ENCODE data around the gene DIAPH2. TPM values are rescaled to one million over a fixed set of nuclear protein-coding genes. Genes with fewer than 3 reads are reported as not detected.

The DIAPH2 gene
- 13.9 and 16.2 TPM in 2 replicates for total RNA-seq (2014; rRNA removed; shearing (Covaris generic))
- 50.9 and 56.6 TPM in 2 replicates for polyA plus RNA-seq (2016; fragmentation: Nextera tagmentation; extraction: Ambion mirVana)
- long read RNA-seq, partial matches to known transcripts, result 2 of 25 reads
- long read RNA-seq, other reads (novel, unspliced or antisense), result 23 of 25 reads

DNA sequence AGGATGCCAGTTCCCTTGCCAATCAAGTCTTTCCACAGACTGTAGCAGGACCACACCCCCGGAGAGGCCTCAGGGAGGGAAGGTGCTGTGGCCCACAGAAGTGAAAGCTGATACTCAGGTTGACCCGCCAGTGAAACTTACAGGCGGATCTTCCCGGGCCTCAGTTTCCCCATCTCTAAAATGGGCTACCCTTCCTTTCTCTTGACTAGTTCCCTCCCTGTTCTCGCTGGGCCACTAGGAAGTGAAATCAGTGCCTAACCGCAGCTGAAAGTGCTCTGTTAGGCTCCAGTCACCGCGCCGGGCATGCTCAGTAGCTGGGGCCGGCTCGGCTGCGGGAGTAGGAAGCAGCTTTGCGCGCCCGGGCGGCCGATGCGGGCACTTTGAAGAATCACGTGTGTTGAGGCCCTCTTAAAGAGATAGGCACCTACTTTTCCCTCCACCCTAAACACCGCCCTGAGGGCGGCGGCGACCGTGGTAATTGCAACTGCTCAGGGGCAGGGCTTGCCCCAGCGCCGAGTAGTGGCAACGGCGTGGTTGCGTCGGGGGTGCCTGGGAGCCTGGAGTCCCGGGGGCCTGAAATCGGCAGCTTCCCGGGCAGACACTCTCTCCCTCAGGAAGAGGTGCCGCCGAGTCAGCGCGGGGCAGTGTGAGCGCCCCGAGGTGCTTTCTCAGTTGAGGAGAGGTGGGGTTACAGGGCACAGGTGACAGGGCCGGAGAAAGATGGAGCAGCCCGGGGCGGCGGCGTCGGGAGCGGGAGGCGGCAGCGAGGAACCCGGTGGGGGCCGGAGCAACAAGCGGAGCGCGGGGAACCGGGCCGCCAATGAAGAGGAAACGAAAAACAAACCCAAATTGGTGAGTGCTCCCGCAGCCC, at the start of gene DIAPH2:
Gene DIAPH2 (plus strand): TSS at position 504 of the 871 bp plus-strand sequence.
- no peaks in the 10 kb centered on the region for H3K9me2 ChIP-seq (ENCODE audit: insufficient read depth)
- H3K79me2 ChIP-seq (replicated peaks; ENCODE audit: insufficient read depth), result no peaks in the 10 kb centered on the region; the same call in 1 of the 2 replicates
- no peak for TF ChIP-seq POLR2AphosphoS5 (IDR thresholded peaks at IDR 0.05; ENCODE audit: low read depth)
- TF ChIP-seq, protein P1, sequence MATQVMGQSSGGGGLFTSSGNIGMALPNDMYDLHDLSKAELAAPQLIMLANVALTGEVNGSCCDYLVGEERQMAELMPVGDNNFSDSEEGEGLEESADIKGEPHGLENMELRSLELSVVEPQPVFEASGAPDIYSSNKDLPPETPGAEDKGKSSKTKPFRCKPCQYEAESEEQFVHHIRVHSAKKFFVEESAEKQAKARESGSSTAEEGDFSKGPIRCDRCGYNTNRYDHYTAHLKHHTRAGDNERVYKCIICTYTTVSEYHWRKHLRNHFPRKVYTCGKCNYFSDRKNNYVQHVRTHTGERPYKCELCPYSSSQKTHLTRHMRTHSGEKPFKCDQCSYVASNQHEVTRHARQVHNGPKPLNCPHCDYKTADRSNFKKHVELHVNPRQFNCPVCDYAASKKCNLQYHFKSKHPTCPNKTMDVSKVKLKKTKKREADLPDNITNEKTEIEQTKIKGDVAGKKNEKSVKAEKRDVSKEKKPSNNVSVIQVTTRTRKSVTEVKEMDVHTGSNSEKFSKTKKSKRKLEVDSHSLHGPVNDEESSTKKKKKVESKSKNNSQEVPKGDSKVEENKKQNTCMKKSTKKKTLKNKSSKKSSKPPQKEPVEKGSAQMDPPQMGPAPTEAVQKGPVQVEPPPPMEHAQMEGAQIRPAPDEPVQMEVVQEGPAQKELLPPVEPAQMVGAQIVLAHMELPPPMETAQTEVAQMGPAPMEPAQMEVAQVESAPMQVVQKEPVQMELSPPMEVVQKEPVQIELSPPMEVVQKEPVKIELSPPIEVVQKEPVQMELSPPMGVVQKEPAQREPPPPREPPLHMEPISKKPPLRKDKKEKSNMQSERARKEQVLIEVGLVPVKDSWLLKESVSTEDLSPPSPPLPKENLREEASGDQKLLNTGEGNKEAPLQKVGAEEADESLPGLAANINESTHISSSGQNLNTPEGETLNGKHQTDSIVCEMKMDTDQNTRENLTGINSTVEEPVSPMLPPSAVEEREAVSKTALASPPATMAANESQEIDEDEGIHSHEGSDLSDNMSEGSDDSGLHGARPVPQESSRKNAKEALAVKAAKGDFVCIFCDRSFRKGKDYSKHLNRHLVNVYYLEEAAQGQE (IDR thresholded peaks at IDR 0.05; ENCODE audit: unreplicated experiment), result no peak
- no peak for TF ChIP-seq ZNF114 (CRISPR knock-in tag; IDR thresholded peaks at IDR 0.05)
- TF ChIP-seq ZNF331 (CRISPR knock-in tag; IDR thresholded peaks at IDR 0.05; ENCODE audit: low read depth), result no peak
- TF ChIP-seq, protein P2, sequence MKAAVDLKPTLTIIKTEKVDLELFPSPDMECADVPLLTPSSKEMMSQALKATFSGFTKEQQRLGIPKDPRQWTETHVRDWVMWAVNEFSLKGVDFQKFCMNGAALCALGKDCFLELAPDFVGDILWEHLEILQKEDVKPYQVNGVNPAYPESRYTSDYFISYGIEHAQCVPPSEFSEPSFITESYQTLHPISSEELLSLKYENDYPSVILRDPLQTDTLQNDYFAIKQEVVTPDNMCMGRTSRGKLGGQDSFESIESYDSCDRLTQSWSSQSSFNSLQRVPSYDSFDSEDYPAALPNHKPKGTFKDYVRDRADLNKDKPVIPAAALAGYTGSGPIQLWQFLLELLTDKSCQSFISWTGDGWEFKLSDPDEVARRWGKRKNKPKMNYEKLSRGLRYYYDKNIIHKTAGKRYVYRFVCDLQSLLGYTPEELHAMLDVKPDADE (IDR thresholded peaks at IDR 0.05), result no peak
- no peak for TF ChIP-seq EZH2phosphoT487 (IDR thresholded peaks at IDR 0.05; ENCODE audit: unreplicated experiment)
- TF ChIP-seq STAT1 (IDR thresholded peaks at IDR 0.05; ENCODE audit: unreplicated experiment), result no peak
- TF ChIP-seq, protein P3, sequence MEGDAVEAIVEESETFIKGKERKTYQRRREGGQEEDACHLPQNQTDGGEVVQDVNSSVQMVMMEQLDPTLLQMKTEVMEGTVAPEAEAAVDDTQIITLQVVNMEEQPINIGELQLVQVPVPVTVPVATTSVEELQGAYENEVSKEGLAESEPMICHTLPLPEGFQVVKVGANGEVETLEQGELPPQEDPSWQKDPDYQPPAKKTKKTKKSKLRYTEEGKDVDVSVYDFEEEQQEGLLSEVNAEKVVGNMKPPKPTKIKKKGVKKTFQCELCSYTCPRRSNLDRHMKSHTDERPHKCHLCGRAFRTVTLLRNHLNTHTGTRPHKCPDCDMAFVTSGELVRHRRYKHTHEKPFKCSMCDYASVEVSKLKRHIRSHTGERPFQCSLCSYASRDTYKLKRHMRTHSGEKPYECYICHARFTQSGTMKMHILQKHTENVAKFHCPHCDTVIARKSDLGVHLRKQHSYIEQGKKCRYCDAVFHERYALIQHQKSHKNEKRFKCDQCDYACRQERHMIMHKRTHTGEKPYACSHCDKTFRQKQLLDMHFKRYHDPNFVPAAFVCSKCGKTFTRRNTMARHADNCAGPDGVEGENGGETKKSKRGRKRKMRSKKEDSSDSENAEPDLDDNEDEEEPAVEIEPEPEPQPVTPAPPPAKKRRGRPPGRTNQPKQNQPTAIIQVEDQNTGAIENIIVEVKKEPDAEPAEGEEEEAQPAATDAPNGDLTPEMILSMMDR (conservative IDR thresholded peaks at IDR 0.05; ENCODE audit: low read depth in 2 of 2), result no peak
- TF ChIP-seq JUNB (IDR thresholded peaks at IDR 0.05; ENCODE audit: unreplicated experiment), result no peak
- TF ChIP-seq CREB1 (CRISPR knock-in tag; IDR thresholded peaks at IDR 0.05; ENCODE audit: low read depth), result no peak
- TF ChIP-seq EZH2 (IDR thresholded peaks at IDR 0.05; ENCODE audit: low read depth, unreplicated experiment), result no peak
- no peak for TF ChIP-seq NANOG (IDR thresholded peaks at IDR 0.05; ENCODE audit: borderline replicate concordance)
- TF ChIP-seq, protein P4, sequence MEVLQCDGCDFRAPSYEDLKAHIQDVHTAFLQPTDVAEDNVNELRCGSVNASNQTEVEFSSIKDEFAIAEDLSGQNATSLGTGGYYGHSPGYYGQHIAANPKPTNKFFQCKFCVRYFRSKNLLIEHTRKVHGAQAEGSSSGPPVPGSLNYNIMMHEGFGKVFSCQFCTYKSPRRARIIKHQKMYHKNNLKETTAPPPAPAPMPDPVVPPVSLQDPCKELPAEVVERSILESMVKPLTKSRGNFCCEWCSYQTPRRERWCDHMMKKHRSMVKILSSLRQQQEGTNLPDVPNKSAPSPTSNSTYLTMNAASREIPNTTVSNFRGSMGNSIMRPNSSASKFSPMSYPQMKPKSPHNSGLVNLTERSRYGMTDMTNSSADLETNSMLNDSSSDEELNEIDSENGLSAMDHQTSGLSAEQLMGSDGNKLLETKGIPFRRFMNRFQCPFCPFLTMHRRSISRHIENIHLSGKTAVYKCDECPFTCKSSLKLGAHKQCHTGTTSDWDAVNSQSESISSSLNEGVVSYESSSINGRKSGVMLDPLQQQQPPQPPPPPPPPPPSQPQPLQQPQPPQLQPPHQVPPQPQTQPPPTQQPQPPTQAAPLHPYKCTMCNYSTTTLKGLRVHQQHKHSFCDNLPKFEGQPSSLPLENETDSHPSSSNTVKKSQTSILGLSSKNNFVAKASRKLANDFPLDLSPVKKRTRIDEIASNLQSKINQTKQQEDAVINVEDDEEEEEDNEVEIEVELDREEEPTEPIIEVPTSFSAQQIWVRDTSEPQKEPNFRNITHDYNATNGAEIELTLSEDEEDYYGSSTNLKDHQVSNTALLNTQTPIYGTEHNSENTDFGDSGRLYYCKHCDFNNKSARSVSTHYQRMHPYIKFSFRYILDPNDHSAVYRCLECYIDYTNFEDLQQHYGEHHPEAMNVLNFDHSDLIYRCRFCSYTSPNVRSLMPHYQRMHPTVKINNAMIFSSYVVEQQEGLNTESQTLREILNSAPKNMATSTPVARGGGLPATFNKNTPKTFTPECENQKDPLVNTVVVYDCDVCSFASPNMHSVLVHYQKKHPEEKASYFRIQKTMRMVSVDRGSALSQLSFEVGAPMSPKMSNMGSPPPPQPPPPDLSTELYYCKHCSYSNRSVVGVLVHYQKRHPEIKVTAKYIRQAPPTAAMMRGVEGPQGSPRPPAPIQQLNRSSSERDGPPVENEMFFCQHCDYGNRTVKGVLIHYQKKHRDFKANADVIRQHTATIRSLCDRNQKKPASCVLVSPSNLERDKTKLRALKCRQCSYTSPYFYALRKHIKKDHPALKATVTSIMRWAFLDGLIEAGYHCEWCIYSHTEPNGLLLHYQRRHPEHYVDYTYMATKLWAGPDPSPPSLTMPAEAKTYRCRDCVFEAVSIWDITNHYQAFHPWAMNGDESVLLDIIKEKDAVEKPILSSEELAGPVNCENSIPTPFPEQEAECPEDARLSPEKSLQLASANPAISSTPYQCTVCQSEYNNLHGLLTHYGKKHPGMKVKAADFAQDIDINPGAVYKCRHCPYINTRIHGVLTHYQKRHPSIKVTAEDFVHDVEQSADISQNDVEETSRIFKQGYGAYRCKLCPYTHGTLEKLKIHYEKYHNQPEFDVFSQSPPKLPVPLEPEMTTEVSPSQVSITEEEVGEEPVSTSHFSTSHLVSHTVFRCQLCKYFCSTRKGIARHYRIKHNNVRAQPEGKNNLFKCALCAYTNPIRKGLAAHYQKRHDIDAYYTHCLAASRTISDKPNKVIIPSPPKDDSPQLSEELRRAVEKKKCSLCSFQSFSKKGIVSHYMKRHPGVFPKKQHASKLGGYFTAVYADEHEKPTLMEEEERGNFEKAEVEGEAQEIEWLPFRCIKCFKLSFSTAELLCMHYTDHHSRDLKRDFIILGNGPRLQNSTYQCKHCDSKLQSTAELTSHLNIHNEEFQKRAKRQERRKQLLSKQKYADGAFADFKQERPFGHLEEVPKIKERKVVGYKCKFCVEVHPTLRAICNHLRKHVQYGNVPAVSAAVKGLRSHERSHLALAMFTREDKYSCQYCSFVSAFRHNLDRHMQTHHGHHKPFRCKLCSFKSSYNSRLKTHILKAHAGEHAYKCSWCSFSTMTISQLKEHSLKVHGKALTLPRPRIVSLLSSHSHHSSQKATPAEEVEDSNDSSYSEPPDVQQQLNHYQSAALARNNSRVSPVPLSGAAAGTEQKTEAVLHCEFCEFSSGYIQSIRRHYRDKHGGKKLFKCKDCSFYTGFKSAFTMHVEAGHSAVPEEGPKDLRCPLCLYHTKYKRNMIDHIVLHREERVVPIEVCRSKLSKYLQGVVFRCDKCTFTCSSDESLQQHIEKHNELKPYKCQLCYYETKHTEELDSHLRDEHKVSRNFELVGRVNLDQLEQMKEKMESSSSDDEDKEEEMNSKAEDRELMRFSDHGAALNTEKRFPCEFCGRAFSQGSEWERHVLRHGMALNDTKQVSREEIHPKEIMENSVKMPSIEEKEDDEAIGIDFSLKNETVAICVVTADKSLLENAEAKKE (CRISPR knock-in tag; IDR thresholded peaks at IDR 0.05), result no peak
- H3K27me3 ChIP-seq (ENCODE audit: insufficient read depth), result no peaks in the 10 kb centered on the region
- H3K9me3 Mint-ChIP-seq, result no peaks in the 10 kb centered on the region
- H3K4me3 ChIP-seq, result peak within 1 kb of the TSS; percentile 69
- H3K4me1 ChIP-seq (ENCODE audit: insufficient read depth), result peaks cover 23% of the 10 kb centered on the region
- peak within 1 kb of the TSS; percentile 90 for H3K4me3 Mint-ChIP-seq
- H3K36me3 ChIP-seq (ENCODE audit: insufficient read depth), result no peaks in the 10 kb centered on the region
- H3K4me2 ChIP-seq, result peak within 1 kb of the TSS; percentile 82
- no peaks in the 10 kb centered on the region for H4K20me1 ChIP-seq (replicated peaks; ENCODE audit: insufficient read depth)
- no peak within 1 kb of the TSS; the same call in 1 of the 2 replicates for H3K27ac Mint-ChIP-seq
- H2AFZ ChIP-seq, result peak within 1 kb of the TSS; percentile 80
- no peaks in the 10 kb centered on the region for H3K36me3 Mint-ChIP-seq (ENCODE audit: low read depth)
- no peak within 1 kb of the TSS for H3K27ac ChIP-seq (ENCODE audit: low read depth)
- DNase-seq (ENCODE audit: low spot score) (peak; percentile 84), ATAC-seq (peak; percentile 93)
- peaks cover 25% of the 10 kb centered on the region for H3K4me1 Mint-ChIP-seq
- no peaks in the 10 kb centered on the region for H3F3A ChIP-seq (replicated peaks; ENCODE audit: low read depth)
- H3K27me3 Mint-ChIP-seq (ENCODE audit: insufficient read depth, low read depth, poor library complexity), result peaks cover 3% of the 10 kb centered on the region

Measured in GM23338 (cell line).